Erythroblast (primary cell): ENCODE results near the gene CHCHD3.

Source experiments
- GATA1 ChIP-seq: IDR thresholded peaks from 2 replicates; pipeline ENCODE4 v1.6.1; 2011; ENCODE audit warnings: low read depth, mild to moderate bottlenecking, control low read depth, low read length, moderate library complexity
- POLR2A ChIP-seq: IDR thresholded peaks from 2 replicates; pipeline ENCODE4 v1.6.1; 2011; ENCODE audit warnings: mild to moderate bottlenecking, low read length

GRCh38 chr7:133027397-133027796 is 54.5 kb downstream of the CHCHD3 start:
- TF ChIP-seq POLR2A (no peak), GATA1 (no peak)
